VCaP (cell line): ENCODE results near the gene LGI1.

Experiments used
- H3K27ac ChIP-seq: fragments of 450-650 bp; 2 replicates; pipeline ENCODE4 v1.5.1; 2017
- TF ChIP-seq, protein P1 (sequence below): fragments of 450-650 bp; conservative IDR thresholded peaks from 2 replicates; pipeline ENCODE4 v1.5.1; 2017; ENCODE audit warnings: mild to moderate bottlenecking, moderate library complexity

Gene LGI1

DNA sequence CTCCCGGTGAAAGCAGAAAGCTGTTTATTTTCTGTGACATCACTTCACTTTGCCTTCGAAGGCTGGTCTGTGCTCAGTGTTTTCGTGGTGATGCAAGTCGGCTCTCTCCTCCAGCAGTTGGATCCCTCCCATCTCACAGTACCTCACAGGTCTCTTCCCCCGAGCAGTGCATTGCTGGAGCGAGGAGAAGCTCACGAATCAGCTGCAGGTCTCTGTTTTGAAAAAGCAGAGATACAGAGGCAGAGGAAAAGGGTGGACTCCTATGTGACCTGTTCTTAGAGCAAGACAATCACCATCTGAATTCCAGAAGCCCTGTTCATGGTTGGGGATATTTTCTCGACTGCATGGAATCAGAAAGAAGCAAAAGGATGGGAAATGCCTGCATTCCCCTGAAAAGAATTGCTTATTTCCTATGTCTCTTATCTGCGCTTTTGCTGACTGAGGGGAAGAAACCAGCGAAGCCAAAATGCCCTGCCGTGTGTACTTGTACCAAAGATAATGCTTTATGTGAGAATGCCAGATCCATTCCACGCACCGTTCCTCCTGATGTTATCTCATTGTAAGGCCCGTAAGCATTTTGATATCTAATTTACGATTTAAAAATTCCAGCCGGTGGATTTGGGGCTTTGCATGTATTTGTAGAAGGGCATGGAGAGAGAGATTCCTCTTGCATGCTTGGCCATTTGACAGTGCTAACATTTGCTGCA is at the start of gene LGI1:
Gene LGI1 (plus strand): TSS at position 136 of the 707 bp plus-strand sequence. CDS start 209 bp downstream, at position 345.
- H3K27ac ChIP-seq = peak within 1 kb of the TSS; percentile 96
- TF ChIP-seq, protein P1, sequence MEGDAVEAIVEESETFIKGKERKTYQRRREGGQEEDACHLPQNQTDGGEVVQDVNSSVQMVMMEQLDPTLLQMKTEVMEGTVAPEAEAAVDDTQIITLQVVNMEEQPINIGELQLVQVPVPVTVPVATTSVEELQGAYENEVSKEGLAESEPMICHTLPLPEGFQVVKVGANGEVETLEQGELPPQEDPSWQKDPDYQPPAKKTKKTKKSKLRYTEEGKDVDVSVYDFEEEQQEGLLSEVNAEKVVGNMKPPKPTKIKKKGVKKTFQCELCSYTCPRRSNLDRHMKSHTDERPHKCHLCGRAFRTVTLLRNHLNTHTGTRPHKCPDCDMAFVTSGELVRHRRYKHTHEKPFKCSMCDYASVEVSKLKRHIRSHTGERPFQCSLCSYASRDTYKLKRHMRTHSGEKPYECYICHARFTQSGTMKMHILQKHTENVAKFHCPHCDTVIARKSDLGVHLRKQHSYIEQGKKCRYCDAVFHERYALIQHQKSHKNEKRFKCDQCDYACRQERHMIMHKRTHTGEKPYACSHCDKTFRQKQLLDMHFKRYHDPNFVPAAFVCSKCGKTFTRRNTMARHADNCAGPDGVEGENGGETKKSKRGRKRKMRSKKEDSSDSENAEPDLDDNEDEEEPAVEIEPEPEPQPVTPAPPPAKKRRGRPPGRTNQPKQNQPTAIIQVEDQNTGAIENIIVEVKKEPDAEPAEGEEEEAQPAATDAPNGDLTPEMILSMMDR = no peak

DNA sequence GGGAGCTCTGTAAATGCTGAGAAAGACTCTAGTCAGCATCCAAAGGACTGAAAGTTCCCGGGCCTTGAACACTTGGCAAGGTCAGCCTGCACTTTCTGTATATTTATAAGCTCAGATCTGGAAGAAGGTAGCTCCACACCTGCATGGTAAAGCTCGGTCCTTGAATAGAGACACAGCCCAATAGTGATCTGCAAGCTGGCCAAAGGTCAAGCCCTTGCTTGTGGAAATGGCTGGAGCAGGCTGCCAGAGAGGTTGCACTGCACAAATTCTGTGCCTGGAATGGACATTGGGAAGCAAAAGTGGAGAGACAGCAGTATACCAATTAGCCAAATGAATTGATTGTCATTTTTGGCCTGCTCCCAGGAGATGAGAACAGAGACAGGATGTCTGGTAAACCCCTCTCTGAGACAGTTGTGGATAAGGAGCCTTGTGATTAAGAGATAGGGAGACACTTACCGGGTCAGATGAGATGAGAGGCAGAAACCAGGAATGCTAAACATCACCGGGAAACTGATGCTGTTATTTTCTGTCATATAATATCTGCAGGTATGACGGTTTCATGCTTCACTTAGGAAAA is 47.3 kb upstream of the LGI1 start:
- TF ChIP-seq, protein P1 = no peak
- no peak overlapping the region for H3K27ac ChIP-seq

DNA sequence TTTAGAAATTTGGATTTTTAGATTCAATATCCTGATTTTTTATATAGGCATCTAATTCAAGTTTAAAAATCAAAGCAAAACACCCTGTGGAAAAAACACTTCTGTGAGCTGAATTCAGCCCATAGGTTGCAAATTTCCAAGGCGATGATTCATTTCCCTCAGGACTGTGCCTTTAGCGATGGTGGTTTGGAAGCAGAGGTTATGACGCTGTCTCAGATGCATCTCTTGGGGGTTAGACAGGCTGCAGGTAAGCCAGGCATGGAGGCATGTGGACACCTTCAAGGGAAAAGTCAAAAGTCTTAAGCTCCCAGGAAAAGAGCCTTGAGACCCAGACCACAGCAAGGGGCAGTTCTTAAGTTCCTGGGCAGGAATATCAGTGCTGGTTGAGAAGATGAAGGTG is 45.8 kb upstream of the LGI1 start:
- TF ChIP-seq, protein P1 = no peak
- H3K27ac ChIP-seq = no peak overlapping the region

DNA sequence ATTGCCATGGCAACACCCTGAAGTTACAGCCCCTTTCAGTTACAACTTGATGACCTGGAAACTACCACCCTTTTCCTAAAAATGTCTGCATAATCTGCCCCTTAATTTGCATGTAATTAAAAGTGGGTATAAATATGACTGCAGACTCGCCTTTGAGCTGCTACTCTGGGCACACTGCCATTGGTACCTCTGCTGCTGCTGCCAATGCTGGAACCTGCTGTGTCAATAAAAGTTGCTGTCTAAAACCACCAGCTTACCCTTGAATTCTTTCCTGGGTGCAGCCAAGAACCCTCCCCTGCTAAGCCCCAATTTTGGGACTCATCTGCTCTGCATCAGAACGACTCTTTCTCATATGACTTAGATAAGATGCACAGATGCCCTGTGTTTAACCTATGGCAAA is 45.1 kb upstream of the LGI1 start:
- TF ChIP-seq, protein P1 = no peak

DNA sequence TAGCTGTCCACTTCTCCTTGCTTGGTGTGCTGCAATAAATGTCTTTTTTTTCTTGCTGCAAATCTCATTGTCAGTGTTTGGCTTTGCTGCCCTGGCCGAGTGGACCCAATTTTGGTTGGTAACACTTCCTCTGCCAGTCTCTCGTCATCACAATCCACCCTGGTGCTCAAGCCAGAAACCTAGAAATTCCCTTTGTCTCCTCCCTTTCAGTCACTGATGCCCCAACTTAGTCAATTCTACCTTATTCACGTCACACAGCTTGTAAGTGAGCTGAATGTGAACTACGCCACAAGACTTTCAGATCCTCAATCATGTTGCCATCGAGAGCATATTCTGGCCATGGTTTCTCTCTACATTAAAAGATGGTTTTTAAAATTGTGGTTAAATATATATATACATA is 42.4 kb upstream of the LGI1 start:
- TF ChIP-seq, protein P1 = no peak
- H3K27ac ChIP-seq = no peak overlapping the region

More for the DNA sequence above, 45.1 kb upstream of the LGI1 start:
- H3K27ac ChIP-seq = no peak overlapping the region

DNA sequence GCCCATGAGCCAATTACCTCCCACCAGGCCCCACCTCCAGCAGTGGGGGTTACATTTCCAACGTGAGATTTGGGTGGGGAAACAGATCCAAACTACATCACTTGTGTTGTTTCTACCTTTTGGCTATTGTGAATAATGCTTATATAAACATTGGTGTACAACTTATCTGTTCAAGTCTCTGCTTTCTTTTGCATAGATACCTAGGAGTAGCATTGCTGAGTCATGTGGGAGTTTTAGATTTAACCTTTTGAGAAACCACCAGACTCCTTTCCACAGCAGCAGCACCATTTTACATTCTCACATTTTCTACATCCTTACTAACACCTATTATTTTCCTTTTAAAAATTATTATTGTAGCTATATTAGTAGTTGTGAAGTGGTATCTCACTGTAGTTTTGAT is 41.0 kb upstream of the LGI1 start:
- no peak overlapping the region for H3K27ac ChIP-seq
- TF ChIP-seq, protein P1 = no peak

DNA sequence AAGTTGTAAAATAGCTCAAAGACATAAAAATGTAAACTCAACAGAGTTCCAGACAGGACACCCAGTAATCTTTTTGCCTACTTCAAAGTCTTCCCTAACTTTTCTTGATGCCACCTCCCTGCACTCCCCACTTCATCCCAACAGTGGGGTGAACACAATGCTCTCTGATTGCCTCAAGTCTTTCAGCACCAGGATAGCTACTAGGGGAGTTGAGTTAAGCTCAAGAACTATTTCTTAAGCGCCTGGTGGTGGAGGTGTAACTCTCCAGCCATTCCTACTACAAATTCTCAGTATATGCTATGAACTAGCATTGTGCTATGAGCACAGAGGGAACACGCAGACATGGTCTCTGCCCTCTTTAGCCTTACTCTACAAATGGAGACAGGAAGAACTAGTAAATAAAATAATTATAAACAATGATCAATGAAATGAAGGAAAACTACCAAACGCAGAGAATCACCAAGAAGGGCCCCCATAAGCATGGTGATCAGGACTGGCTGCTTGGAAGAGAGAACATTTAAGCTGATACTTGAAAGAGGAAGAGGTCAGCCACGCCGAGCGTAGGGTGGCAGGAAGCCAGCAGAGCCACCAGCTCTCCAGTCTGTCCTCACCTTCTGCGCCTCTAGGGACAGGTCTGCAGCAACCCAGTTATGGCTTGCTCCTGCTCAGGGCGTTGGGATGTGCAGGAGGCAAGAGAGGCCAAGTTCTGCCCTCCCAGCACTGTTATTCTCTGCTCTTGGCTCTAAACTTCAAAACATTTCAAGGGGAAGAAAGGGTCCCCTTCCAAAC is 38.6 kb upstream of the LGI1 start:
- TF ChIP-seq, protein P1 = no peak
- no peak overlapping the region for H3K27ac ChIP-seq
